ENCODE measurements around the gene CYP11A1.

DNA sequence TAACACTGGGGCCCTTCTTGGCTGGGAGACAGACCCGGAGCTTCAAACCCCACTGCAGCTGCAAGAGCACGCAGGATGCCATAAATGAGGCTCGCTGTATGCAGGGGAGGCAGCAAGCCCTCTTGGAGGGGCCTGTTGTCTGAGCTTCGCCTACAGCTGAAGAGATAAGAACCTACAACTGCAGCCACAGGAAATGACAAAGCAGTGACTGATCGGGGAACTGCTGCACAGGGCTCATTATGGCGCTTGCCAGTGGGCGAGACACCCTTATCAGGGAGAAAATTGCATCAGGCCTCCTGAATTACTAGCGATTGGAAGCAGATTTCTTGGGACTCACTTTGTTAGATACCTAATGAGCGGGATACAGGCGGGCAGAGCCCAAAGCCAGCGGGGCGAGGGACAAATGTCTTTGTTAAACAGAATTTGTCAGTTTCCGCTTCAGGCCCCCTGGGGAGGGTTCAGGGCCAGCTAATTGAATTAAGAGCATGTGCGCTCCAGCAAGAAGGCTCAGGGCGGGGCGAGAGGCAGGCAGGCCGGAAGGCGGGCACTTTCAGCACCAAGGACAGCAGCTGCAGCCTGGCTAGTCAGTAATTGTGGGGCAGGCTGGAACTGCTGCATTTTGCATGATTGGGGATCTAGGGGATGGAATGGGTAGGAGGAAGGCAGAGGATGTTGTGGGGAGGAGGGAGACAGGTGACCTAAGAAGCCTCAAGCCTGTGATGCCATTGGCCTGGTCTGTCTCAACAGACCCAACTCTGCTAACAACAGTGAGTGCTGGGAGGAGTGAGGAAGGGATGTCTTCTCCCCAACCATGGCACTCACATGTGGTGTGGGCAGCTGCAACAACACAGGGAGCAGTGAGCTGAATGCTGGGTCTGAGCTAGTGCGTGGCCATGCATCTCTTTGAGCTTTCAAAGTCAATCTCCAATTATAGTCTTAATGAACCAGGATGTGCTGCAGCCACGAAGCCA is 76.1 kb downstream of the CYP11A1 start:
- TF ChIP-seq YY1 (IDR thresholded peaks at IDR 0.05; ENCODE audit: low read depth, low read length) (no peak), STAT1 (conservative IDR thresholded peaks at IDR 0.05) (no peak), CBX5 (IDR thresholded peaks at IDR 0.05; ENCODE audit: low read depth) (no peak), POLR2AphosphoS5 (IDR thresholded peaks at IDR 0.05; ENCODE audit: low read length) (no peak), ETV6 (conservative IDR thresholded peaks at IDR 0.05 in 1 of 2, IDR thresholded peaks at IDR 0.05 in 1 of 2; ENCODE audit: borderline replicate concordance in 1 of 2, low read depth in 1 of 2) (no peak), FOS (IDR thresholded peaks at IDR 0.05; ENCODE audit: borderline replicate concordance, extremely low read depth, insufficient read length) (no peak), NRF1 (conservative IDR thresholded peaks at IDR 0.05; ENCODE audit: low read depth, low read length) (no peak), USF2 (IDR thresholded peaks at IDR 0.05; ENCODE audit: borderline replicate concordance, low read depth, low read length) (no peak), NFIC (IDR thresholded peaks at IDR 0.05; ENCODE audit: low read depth, low read length) (no peak)
- TF ChIP-seq, protein P1, sequence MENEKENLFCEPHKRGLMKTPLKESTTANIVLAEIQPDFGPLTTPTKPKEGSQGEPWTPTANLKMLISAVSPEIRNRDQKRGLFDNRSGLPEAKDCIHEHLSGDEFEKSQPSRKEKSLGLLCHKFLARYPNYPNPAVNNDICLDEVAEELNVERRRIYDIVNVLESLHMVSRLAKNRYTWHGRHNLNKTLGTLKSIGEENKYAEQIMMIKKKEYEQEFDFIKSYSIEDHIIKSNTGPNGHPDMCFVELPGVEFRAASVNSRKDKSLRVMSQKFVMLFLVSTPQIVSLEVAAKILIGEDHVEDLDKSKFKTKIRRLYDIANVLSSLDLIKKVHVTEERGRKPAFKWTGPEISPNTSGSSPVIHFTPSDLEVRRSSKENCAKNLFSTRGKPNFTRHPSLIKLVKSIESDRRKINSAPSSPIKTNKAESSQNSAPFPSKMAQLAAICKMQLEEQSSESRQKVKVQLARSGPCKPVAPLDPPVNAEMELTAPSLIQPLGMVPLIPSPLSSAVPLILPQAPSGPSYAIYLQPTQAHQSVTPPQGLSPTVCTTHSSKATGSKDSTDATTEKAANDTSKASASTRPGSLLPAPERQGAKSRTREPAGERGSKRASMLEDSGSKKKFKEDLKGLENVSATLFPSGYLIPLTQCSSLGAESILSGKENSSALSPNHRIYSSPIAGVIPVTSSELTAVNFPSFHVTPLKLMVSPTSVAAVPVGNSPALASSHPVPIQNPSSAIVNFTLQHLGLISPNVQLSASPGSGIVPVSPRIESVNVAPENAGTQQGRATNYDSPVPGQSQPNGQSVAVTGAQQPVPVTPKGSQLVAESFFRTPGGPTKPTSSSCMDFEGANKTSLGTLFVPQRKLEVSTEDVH (IDR thresholded peaks at IDR 0.05; ENCODE audit: low read depth, partially characterized antibody): no peak
- TF ChIP-seq, protein P2, sequence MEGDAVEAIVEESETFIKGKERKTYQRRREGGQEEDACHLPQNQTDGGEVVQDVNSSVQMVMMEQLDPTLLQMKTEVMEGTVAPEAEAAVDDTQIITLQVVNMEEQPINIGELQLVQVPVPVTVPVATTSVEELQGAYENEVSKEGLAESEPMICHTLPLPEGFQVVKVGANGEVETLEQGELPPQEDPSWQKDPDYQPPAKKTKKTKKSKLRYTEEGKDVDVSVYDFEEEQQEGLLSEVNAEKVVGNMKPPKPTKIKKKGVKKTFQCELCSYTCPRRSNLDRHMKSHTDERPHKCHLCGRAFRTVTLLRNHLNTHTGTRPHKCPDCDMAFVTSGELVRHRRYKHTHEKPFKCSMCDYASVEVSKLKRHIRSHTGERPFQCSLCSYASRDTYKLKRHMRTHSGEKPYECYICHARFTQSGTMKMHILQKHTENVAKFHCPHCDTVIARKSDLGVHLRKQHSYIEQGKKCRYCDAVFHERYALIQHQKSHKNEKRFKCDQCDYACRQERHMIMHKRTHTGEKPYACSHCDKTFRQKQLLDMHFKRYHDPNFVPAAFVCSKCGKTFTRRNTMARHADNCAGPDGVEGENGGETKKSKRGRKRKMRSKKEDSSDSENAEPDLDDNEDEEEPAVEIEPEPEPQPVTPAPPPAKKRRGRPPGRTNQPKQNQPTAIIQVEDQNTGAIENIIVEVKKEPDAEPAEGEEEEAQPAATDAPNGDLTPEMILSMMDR (IDR thresholded peaks at IDR 0.05 in 2 of 3, conservative IDR thresholded peaks at IDR 0.05 in 1 of 3; ENCODE audit: control insufficient read depth in 2 of 3, extremely low read depth in 1 of 3, insufficient read depth in 1 of 3, low read depth in 3 of 3, low read length in 3 of 3): no peak
